Measurements from ENCODE around the gene COX15. TPM values are rescaled to one million over a fixed set of nuclear protein-coding genes. Genes with fewer than 3 reads are reported as not detected.

The COX15 gene
- total and polyA plus RNA-seq, 5 donors from 2014 or later: 18.0 to 42.3 (median 36.8) TPM

GRCh38 chr10:99689461-99689860 is 42.5 kb downstream of the COX15 start:
- peaks cover 13% of the 10 kb centered on the region for H3K36me3 ChIP-seq (ENCODE audit: control insufficient read depth, insufficient read depth, low read length)
- Mint-ChIP-seq H3K4me1 (peaks cover 0 to 4% (median 0%) of the 10 kb centered on the region in 4 donors), H3K27me3 (no peaks in the 10 kb centered on the region), H3K9me3 (no peaks in the 10 kb centered on the region), H3K4me3 (no peak overlapping the region), H3K36me3 (peaks cover 39% of the 10 kb centered on the region), H3K27ac (no peak overlapping the region)
- H3K27ac ChIP-seq (ENCODE audit: insufficient read depth, low read length, poor library complexity, severe bottlenecking): no peak overlapping the region
- DNase-seq: no peak
- no peaks in the 10 kb centered on the region for H3K27me3 ChIP-seq (ENCODE audit: control insufficient read depth, insufficient read depth, low read length)
- no peak for ATAC-seq (ENCODE audit: low read depth in 2 of 2)
- no peaks in the 10 kb centered on the region for H3K4me1 ChIP-seq (ENCODE audit: control insufficient read depth, insufficient read depth, low read length, poor library complexity, severe bottlenecking)
- no peak overlapping the region for H3K4me3 ChIP-seq (ENCODE audit: low read depth, low read length)
- no peaks in the 10 kb centered on the region for H3K9me3 ChIP-seq (ENCODE audit: control insufficient read depth in 2 of 2, low read length in 2 of 2)

DNA sequence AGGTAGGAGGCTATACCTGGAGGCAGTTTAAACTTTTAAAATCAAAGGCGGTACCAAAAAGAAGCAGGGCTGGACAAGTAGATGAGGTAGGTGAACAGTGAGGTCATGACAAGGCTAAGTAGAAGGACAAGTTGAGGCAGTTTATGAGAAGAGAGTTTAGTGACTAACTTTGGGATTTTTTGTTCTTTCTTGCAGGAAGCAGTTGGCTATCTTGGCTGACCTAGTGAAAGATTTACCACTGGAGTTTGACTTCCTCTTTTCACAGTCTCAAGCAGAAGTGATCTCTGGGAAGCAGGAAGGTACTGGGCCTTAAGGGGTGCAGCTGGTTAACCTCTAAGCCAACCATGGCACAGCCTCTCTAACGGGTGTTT is 46.3 kb downstream of the COX15 start:
- no peaks in the 10 kb centered on the region for H3K9me3 ChIP-seq (ENCODE audit: control insufficient read depth in 2 of 2, low read length in 2 of 2)
- ATAC-seq (ENCODE audit: low read depth in 2 of 2): peak in 1 of 2 donors; percentile 31
- H3K4me1 ChIP-seq (ENCODE audit: control insufficient read depth, insufficient read depth, low read length, poor library complexity, severe bottlenecking): peaks cover 3% of the 10 kb centered on the region
- no peaks in the 10 kb centered on the region for H3K9me3 Mint-ChIP-seq
- H3K36me3 Mint-ChIP-seq: peaks cover 21% of the 10 kb centered on the region
- no peak overlapping the region for H3K27ac Mint-ChIP-seq
- peaks cover 0 to 4% (median 0%) of the 10 kb centered on the region in 4 donors for H3K4me1 Mint-ChIP-seq
- no peak for DNase-seq
- no peak overlapping the region for H3K27ac ChIP-seq (ENCODE audit: insufficient read depth, low read length, poor library complexity, severe bottlenecking)
- H3K4me3 ChIP-seq (ENCODE audit: low read depth, low read length): no peak overlapping the region
- no peaks in the 10 kb centered on the region for H3K27me3 ChIP-seq (ENCODE audit: control insufficient read depth, insufficient read depth, low read length)
- H3K36me3 ChIP-seq (ENCODE audit: control insufficient read depth, insufficient read depth, low read length): peaks cover 12% of the 10 kb centered on the region
- H3K27me3 Mint-ChIP-seq: no peaks in the 10 kb centered on the region
- no peak overlapping the region for H3K4me3 Mint-ChIP-seq

DNA sequence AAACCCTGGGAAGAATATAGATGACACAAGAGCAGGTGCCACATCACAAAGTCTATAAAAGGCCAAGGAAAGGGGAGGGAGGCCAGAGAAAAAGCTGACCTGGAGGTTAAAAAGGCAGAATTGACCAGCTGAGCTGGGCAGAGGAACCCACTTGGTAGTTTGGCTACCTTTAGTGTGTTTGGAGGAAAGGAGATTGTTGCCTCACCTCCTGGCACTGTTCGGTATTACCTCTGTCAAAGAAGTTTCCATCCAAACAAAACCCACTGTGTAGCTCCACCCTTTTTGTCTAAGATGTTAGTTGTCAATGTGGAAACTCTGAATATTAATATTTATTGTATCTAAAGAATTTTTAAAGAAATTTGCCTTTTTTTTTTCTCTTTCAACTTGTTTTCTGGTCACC is 49.2 kb downstream of the COX15 start:
- peak in 1 of 2 donors; percentile 39 for ATAC-seq (ENCODE audit: low read depth in 2 of 2)
- Mint-ChIP-seq H3K27ac (no peak overlapping the region), H3K36me3 (peaks cover 19% of the 10 kb centered on the region)

More for the DNA sequence above, 49.2 kb downstream of the COX15 start:
- Histone ChIP-seq H3K9me3 (ENCODE audit: control insufficient read depth in 2 of 2, low read length in 2 of 2) (no peaks in the 10 kb centered on the region), H3K27ac (ENCODE audit: insufficient read depth, low read length, poor library complexity, severe bottlenecking) (no peak overlapping the region), H3K27me3 (ENCODE audit: control insufficient read depth, insufficient read depth, low read length) (no peaks in the 10 kb centered on the region), H3K4me3 (ENCODE audit: low read depth, low read length) (no peak overlapping the region), H3K36me3 (ENCODE audit: control insufficient read depth, insufficient read depth, low read length) (peaks cover 17% of the 10 kb centered on the region), H3K4me1 (ENCODE audit: control insufficient read depth, insufficient read depth, low read length, poor library complexity, severe bottlenecking) (peaks cover 3% of the 10 kb centered on the region)
- DNase-seq: peak in 1 of 3 donors; percentile 17
- no peaks in the 10 kb centered on the region for H3K9me3 Mint-ChIP-seq
- peaks cover 0 to 5% (median 0%) of the 10 kb centered on the region in 4 donors for H3K4me1 Mint-ChIP-seq
- no peaks in the 10 kb centered on the region for H3K27me3 Mint-ChIP-seq
- H3K4me3 Mint-ChIP-seq: no peak overlapping the region

Other genes starting within 250 kb of the COX15 start
- gene NKX2-3, start 199.2 kb downstream of the COX15 start, total RNA-seq: not detected
- gene NKX2-3, start 199.2 kb downstream of the COX15 start, polyA plus RNA-seq: not detected
- 94.7 TPM for gene SLC25A28, start 111.7 kb downstream of the COX15 start, total RNA-seq
- gene SLC25A28, start 111.7 kb downstream of the COX15 start, polyA plus RNA-seq: 10 to 100 TPM; 18.6 to 24.4 (median 21.5) TPM
- gene ENTPD7, start 72.6 kb downstream of the COX15 start, total RNA-seq: 3.2 TPM
- 1 to 10 TPM in 3 of 4 donors, under 1 TPM in 1; 0.94 to 1.5 (median 1.4) TPM for gene ENTPD7, start 72.6 kb downstream of the COX15 start, polyA plus RNA-seq
- 21.8 TPM for gene CUTC, start 107 bp upstream of the COX15 start, total RNA-seq
- gene CUTC, start 107 bp upstream of the COX15 start, polyA plus RNA-seq: 10 to 100 TPM; 62.7 to 81.0 (median 76.9) TPM
- gene ABCC2, start 50.5 kb upstream of the COX15 start, total RNA-seq: 3.6 TPM
- gene ABCC2, start 50.5 kb upstream of the COX15 start, polyA plus RNA-seq: under 1 TPM; 0.31 to 0.47 (median 0.40) TPM

Data from CD4-positive, CD25-positive, alpha-beta regulatory T cell (primary cell).